ENCODE measurements around the gene SNAI3. TPM values are rescaled to one million over a fixed set of nuclear protein-coding genes. Genes with fewer than 3 reads are reported as not detected.

Gene SNAI3
- total RNA-seq, result under 0.01 and 0.45 TPM in 2 replicates

DNA sequence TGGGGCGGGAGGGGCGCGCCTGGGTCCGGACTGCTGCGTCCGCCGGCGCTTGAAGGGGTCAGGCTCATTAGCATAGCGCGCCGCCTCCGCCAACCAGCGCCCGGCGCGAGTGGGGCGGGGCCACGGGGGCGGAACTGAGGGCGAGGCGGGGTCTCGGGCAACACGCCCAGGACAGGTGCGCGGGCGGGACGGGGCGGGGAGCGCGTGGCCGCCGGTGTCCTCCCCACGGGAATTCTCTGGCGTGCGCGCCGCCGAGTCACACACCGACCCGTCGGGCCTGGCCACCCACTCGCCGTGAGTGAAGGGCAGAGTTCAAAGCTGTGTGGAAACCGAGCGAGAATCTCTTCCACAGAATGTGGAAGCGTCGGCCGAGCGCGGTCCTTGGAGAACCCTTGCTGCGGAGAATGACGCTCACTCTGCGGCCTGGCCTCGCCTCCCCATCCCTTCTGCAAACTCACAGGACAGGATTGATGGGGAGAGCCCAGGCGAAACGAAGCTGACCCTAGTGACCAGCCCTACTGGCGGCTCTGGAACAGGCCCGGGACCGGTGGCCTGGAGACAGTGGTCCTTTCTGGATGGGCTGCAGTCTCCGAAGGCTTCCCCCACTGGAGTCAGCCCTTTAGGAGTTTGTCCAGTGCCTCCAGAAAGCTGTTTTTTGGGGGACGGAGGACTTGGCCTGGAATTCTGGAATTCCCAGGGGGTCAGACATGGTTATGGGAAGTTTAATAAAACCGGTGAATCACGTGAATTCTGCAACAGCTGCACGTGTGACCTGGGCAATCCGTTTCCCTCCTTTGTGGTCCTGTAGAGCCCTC lies at the start of gene SNAI3:
TSS of gene SNAI3 (minus strand) at position 69 of the 815 bp plus-strand sequence. CDS start 101 bp downstream, outside the sequence.

DNA sequence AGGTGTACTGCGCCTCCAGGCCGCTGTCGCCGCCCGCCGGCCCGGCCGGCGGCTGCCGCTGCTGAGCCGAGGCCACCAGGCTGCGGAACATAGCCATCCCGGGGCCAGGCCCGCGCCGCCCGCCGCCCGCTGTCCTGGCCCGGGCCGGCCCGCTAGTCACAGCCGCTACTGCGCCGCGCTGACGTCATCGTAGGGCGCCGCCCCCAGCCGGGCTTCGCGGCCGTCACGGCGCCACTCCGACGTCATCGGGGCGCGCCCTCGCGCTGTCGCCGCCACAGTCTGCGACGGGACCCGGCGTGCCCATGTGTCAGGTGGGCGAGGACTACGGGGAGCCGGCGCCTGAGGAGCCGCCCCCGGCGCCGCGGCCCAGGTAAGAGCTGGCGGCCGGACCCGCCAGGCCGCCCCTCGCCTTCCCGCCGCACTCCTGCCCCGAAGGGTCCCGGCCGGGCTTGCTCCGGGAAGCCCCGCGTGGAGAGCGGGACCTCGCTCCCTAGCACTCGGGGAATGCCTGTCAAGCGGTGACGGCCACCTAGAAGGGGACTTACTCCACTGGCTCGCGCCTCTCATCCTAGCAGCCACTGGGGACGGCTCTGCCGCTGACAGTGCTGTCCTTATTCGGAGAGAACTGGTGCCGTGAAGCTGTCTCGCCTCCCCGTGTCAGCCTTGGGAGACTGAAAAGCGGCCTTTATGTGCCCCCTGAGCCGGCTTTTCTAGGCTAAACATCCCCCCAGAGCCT lies 20.1 kb upstream of the SNAI3 start, which contains the start of the genes CTU2 and RNF166:
TSS of gene CTU2 (plus strand) at position 275 of the 736 bp plus-strand sequence. CDS start at position 303, 28 bp downstream.
TSS of gene RNF166 (minus strand) at position 180 of the 736 bp plus-strand sequence. CDS start at position 97, 83 bp downstream.

DNA sequence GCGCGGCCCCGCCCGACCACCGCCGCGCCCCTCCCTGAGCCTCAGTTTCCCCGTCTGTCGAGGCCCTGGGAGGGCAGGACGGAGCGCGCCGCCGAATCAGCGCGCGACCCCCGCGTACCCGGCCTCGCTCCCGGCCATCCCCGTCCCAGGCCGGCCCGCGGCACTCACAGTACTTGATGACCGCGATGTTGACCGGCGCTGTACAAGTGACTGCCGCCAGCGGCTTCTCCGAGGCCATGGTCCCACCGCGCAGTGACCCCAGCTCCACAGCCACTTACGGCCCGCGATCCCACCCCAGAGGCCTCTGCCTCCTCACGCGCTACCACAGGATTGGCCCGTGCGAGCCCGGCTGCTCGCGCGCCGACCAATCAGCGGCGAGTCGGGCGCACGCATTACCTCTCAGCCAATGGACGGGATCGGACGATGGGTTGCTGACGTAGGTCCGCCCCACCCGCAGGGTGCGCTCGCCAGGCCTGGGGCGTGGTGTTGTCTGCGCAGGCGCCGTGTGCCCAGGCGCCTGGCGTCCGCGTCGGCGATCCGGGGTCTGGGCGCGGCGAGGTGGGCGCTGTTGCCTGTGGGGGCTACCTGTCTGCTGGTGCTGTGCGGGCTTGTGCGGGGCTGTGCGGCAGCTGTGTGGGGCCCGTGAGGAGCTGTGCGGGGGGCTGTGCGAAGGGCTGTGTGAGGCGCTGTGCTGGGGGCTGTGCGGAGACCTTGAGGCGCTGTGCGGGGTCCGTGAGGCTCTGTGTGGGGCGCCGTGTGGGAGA lies 23.3 kb downstream of the SNAI3 start, which contains the start of gene MVD:
TSS of gene MVD (minus strand) at position 249 of the 764 bp plus-strand sequence. CDS start at position 238, 11 bp downstream.

DNA sequence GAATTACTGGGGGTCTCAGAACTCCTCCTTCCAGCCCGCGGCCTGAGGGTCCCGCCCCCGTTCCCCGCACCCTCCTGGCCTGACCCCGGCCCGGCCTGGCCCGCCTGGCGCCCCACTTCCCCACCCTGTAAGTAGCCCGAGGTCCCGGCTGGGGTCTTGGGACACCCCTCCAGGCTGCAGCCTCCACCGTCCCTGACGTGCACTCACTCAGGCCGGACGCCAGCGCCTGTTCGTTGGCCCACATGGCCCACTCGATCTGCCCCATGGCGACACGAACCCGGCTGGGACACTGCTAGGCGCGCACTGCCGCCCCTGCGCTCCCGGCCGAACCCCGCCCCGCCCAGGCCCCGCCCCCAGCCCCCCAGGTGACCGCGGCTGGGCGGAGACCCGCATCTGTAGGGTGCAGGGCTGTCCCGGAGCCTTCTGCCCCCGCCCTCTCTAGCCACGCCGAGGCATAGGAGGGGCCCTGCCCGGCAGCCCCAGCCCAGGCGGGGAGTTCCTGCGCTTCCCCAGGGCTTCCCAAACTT lies 35.5 kb downstream of the SNAI3 start, which contains the start of gene CYBA:
TSS of gene CYBA (minus strand) at position 305 of the 527 bp plus-strand sequence. CDS start at position 265, 40 bp downstream.

DNA sequence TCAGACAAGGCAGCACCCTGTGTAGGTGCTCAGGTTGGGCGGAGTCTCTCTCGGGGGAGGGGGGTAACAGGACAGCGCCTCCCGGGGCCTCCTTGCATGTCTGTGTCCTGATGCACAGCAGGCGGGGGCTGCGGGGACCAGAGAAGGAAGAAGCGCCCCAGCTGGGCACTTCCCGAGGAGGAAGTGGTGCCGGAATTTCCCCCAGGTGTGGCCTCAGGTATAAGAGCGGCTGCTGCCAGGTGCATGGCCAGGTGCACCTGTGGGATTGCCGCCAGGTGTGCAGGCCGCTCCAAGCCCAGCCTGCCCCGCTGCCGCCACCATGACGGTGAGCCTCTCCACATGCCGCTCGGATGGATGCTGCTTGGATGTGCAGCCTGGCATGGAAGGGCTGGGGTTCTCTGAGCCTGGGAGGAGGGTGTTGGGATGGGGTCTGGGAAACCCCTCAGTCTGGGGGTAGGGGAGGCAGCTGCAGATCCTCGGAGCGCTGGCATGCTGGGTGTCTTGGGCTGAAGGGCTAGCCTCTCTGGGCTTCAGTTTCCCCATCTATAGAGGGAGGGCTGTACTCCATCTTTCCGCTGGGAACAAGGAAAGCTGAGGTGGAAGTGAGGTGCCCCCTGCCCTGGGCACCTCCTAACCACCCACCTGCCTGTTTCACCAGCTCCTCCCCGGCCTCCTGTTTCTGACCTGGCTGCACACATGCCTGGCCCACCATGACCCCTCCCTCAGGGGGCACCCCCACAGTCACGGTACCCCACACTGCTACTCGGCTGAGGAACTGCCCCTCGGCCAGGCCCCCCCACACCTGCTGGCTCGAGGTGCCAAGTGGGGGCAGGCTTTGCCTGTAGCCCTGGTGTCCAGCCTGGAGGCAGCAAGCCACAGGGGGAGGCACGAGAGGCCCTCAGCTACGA lies 47.7 kb downstream of the SNAI3 start, which contains the start of gene IL17C:
TSS of gene IL17C (plus strand) at position 250 of the 908 bp plus-strand sequence. CDS start at position 320, 70 bp downstream.

Other genes with a start within 250 kb of the SNAI3 start
- 0.59 and 0.84 TPM in 2 replicates for gene ZFPM1, start 233.2 kb downstream of the SNAI3 start, total RNA-seq
- gene ZC3H18, start 116.1 kb downstream of the SNAI3 start, total RNA-seq, result 14.0 and 16.5 TPM in 2 replicates
- gene IL17C, start 47.9 kb downstream of the SNAI3 start, total RNA-seq, result not detected in 2 replicates
- 218 and 230 TPM in 2 replicates for gene CYBA, start 35.5 kb downstream of the SNAI3 start, total RNA-seq
- 324 and 341 TPM in 2 replicates for gene MVD, start 23.4 kb downstream of the SNAI3 start, total RNA-seq
- 24.8 and 27.7 TPM in 2 replicates for gene RNF166, start 19.9 kb upstream of the SNAI3 start, total RNA-seq
- 23.9 and 24.7 TPM in 2 replicates for gene CTU2, start 20.0 kb upstream of the SNAI3 start, total RNA-seq
- 161 and 182 TPM in 2 replicates for gene PIEZO1, start 98.7 kb upstream of the SNAI3 start, total RNA-seq
- gene CDT1, start 117.3 kb upstream of the SNAI3 start, total RNA-seq, result 64.8 and 67.1 TPM in 2 replicates
- 237 and 254 TPM in 2 replicates for gene APRT, start 125.4 kb upstream of the SNAI3 start, total RNA-seq
- 21.6 and 21.7 TPM in 2 replicates for gene GALNS, start 170.4 kb upstream of the SNAI3 start, total RNA-seq
- 40.2 and 53.4 TPM in 2 replicates for gene TRAPPC2L, start 170.6 kb upstream of the SNAI3 start, total RNA-seq
- gene PABPN1L, start 180.2 kb upstream of the SNAI3 start, total RNA-seq, result not detected in 2 replicates

Data from bronchus fibroblast of lung (primary cell).